Measurements from ENCODE around the gene PDE11A.
A peak's percentile ranks its signal among the peaks of the same experiment; 100 is the strongest.
"Not testable (repeated sequence)": the region's sequence is repeated elsewhere in the genome, so short reads cannot be mapped to it uniquely, and the experiment has no call there.

PDE11A gene

GRCh38 chr2:178072383-178073301 lies at the start of gene PDE11A:
PDE11A (minus strand) TSS chr2:178072777; CDS start chr2:178072437, 340 bp downstream.
- FAIRE-seq, result no peak

GRCh38 chr2:178119179-178119922 lies 46.8 kb upstream of the PDE11A start:
- FAIRE-seq, result no peak

GRCh38 chr2:178117725-178118124 lies 45.1 kb upstream of the PDE11A start:
- FAIRE-seq, result no peak

- FAIRE-seq, result no peak
Observed at GRCh38 chr2:178115271-178115670, 42.7 kb upstream of the PDE11A start.

- FAIRE-seq, result no peak
Observed at GRCh38 chr2:178114462-178114861, 41.9 kb upstream of the PDE11A start.

- no peak for FAIRE-seq
Observed at GRCh38 chr2:178112202-178113152, 39.9 kb upstream of the PDE11A start, which contains the start of gene RBM45. RBM45 (plus strand) TSS chr2:178112437; CDS start chr2:178112547, 110 bp downstream.

GRCh38 chr2:178111743-178112142 lies 39.2 kb upstream of the PDE11A start:
- no peak for FAIRE-seq

- no peak for FAIRE-seq
Observed at GRCh38 chr2:178110681-178111080, 38.1 kb upstream of the PDE11A start.

- FAIRE-seq, result peak; percentile 96
Observed at GRCh38 chr2:178109813-178110212, 37.2 kb upstream of the PDE11A start.

- FAIRE-seq, result no peak
Observed at GRCh38 chr2:178108176-178108575, 35.6 kb upstream of the PDE11A start.

- no peak for FAIRE-seq
Observed at GRCh38 chr2:178106053-178106452, 33.5 kb upstream of the PDE11A start.

- no peak for FAIRE-seq
Observed at GRCh38 chr2:178105566-178105965, 33.0 kb upstream of the PDE11A start.

- no peak for FAIRE-seq
Observed at GRCh38 chr2:178101321-178102079, 28.9 kb upstream of the PDE11A start.

GRCh38 chr2:178093471-178093870 lies 20.9 kb upstream of the PDE11A start:
- no peak for FAIRE-seq

- FAIRE-seq, result no peak
Observed at GRCh38 chr2:178088774-178089270, 16.2 kb upstream of the PDE11A start.

- FAIRE-seq, result no peak
Observed at GRCh38 chr2:178084273-178084672, 11.7 kb upstream of the PDE11A start.

GRCh38 chr2:178082408-178083045 lies 9.9 kb upstream of the PDE11A start:
- FAIRE-seq, result no peak

GRCh38 chr2:178079279-178079678 lies 6.7 kb upstream of the PDE11A start:
- FAIRE-seq, result not testable (repeated sequence)

GRCh38 chr2:178076130-178076529 lies 3.6 kb upstream of the PDE11A start:
- FAIRE-seq, result no peak

GRCh38 chr2:178075006-178075326 lies 2.4 kb upstream of the PDE11A start:
- no peak for FAIRE-seq

Measured in A204.1 (cell line).